CD4-positive, alpha-beta T cell (primary cell): ENCODE measurements around the gene MED22. TPM values are rescaled to one million over a fixed set of nuclear protein-coding genes. Genes with fewer than 3 reads are reported as not detected.

ENCODE experiments used
- ATAC-seq: fragments of 200-7000 bp; cut with Tn5 transposase; one replicate; pipeline ENCODE4 v1.10.0; 2022; ENCODE audit warnings: mild to moderate bottlenecking; ENCODE audit not compliant: poor library complexity
- CTCF ChIA-PET: fragments of 350-600 bp; sonication (Branson Sonifier 250); formaldehyde crosslinking; loops from one replicate; lab custom pipeline; 2021; ENCODE audit warnings: antibody characterized with exemption, inconsistent platforms; lab: Charles Lee
- POLR2A ChIA-PET: fragments of 350-600 bp; sonication (Branson Sonifier 250); formaldehyde crosslinking; loops from one replicate; lab custom pipeline; 2021; ENCODE audit warnings: antibody characterized with exemption, inconsistent platforms; lab: Charles Lee
- DNase-seq, 14 experiments: peaks; one replicate each; pipeline ENCODE4 v3.0.0-alpha.2; 2013 to 2020; ENCODE audit warnings: mixed read lengths in 2 of 14
- H3K27ac ChIP-seq, 2 donors: one replicate each; pipeline versions ENCODE4 v1.5.1 to v1.7.0; 2013; ENCODE audit warnings: low read length in 2 of 2, low read depth in 1 of 2, mild to moderate bottlenecking in 1 of 2
- H3K27me3 ChIP-seq, 2 experiments: 1 replicate in 1 of 2; 2 replicates in 1 of 2; pipeline versions ENCODE4 v1.6.1 to v1.7.0; 2013; ENCODE audit warnings: low read length in 2 of 2, control low read depth in 1 of 2, mild to moderate bottlenecking in 1 of 2, moderate library complexity in 1 of 2; ENCODE audit not compliant: insufficient read depth in 2 of 2, control insufficient read depth in 1 of 2
- H3K36me3 ChIP-seq: one replicate; pipeline ENCODE4 v1.6.1; 2013; ENCODE audit warnings: low read length, control low read depth; ENCODE audit not compliant: insufficient read depth
- H3K4me1 ChIP-seq: one replicate; pipeline ENCODE4 v1.6.1; 2013; ENCODE audit warnings: low read length, control low read depth; ENCODE audit not compliant: insufficient read depth
- H3K4me3 ChIP-seq: one replicate; pipeline ENCODE4 v1.5.1; 2013; ENCODE audit warnings: mild to moderate bottlenecking, low read length, moderate library complexity
- H3K9me3 ChIP-seq, 2 experiments: 1 replicate in 1 of 2; 2 replicates in 1 of 2; pipeline versions ENCODE4 v1.6.1 to v1.7.0; 2013; ENCODE audit warnings: low read length in 2 of 2, mild to moderate bottlenecking in 2 of 2, control low read depth in 1 of 2, moderate library complexity in 1 of 2; ENCODE audit not compliant: control insufficient read depth in 1 of 2, insufficient read depth in 1 of 2
- H3K27ac Mint-ChIP-seq: one replicate; pipeline ENCODE4 v1.8.0; 2020; ENCODE audit warnings: mixed read lengths
- H3K27me3 Mint-ChIP-seq: one replicate; pipeline ENCODE4 v1.8.0; 2021; ENCODE audit warnings: mixed read lengths
- H3K36me3 Mint-ChIP-seq: one replicate; pipeline ENCODE4 v1.8.0; 2021; ENCODE audit warnings: low read depth, mixed read lengths
- H3K4me1 Mint-ChIP-seq: one replicate; pipeline ENCODE4 v1.8.0; 2021; ENCODE audit warnings: low read depth, mixed read lengths
- H3K4me3 Mint-ChIP-seq: one replicate; pipeline ENCODE4 v1.8.0; 2020; ENCODE audit warnings: mild to moderate bottlenecking, mixed read lengths
- H3K9me3 Mint-ChIP-seq: one replicate; pipeline ENCODE4 v1.8.0; 2020; ENCODE audit warnings: mixed read lengths
- CTCF ChIP-seq: fragments of 200-600 bp; IDR thresholded peaks from one replicate; pipeline ENCODE4 v1.8.0; 2022; ENCODE audit warnings: antibody characterized with exemption, mild to moderate bottlenecking
- intact Hi-C, 2 experiments: fragments of 100-400 bp; cut with DNase I in 1 of 2; cut with micrococcal nuclease in 1 of 2; formaldehyde crosslinking; loops; one replicate each; pipeline versions ENCODE4 v1.15.1 to v1.9.0; 2023 to 2025; cut with DNase I, micrococcal nuclease
- total RNA-seq, 174 experiments: library from RNA in 2 of 174; stranded (reverse) in 2 of 174; gene quantifications; one replicate each; pipeline ENCODE4 v1.2.3 and lab custom pipeline; 2021 to 2026

The MED22 gene
- total RNA-seq, 2 experiments from 2014 or later = 15.7 to 18.0 TPM

- Histone ChIP-seq H3K36me3 (peaks cover 44% of the 10 kb centered on the region), H3K27ac (no peak overlapping the region), H3K9me3 (no peaks in the 10 kb centered on the region), H3K4me1 (peaks cover 37% of the 10 kb centered on the region), H3K27me3 (no peaks in the 10 kb centered on the region), H3K4me3 (no peak overlapping the region)
- no peaks in the 10 kb centered on the region for H3K27me3 Mint-ChIP-seq
- ChIA-PET CTCF (interaction anchor here (1.0 kb wide), 1 partner anchor 153 kb away, joined by 3 read pairs; no protein-coding TSS in a partner anchor), POLR2A (interaction anchor here (1.1 to 3.2 kb wide), 3 partner anchors 14 to 186 kb away, joined by 3 to 19 read pairs (median 16); partner anchors contain the start of genes MED22, RPL7A and STKLD1)
- no peak overlapping the region for H3K4me3 Mint-ChIP-seq
- H3K27ac Mint-ChIP-seq = no peak overlapping the region
- no peaks in the 10 kb centered on the region for H3K9me3 Mint-ChIP-seq
- peaks cover 17% of the 10 kb centered on the region for H3K4me1 Mint-ChIP-seq
- intact Hi-C loops = loop anchor here in 1 of 2 experiments (5.0 kb wide), 2 partner anchors 302 to 387 kb away; partner anchors contain the start of gene GTF3C5
- TF ChIP-seq CTCF = no peak
- H3K36me3 Mint-ChIP-seq = peaks cover 65% of the 10 kb centered on the region
- ATAC-seq (no peak), DNase-seq (no peak)
These were observed 13.8 kb downstream of the MED22 start for GRCh38 chr9:133334161-133334560.

- no peaks in the 10 kb centered on the region for H3K27me3 Mint-ChIP-seq
- peaks cover 37% of the 10 kb centered on the region for H3K4me1 ChIP-seq
- no peaks in the 10 kb centered on the region for H3K9me3 ChIP-seq
- H3K9me3 Mint-ChIP-seq = no peaks in the 10 kb centered on the region
- POLR2A ChIA-PET = interaction anchor here (1.1 to 3.2 kb wide), 2 partner anchors 14 to 185 kb away, joined by 3 to 19 read pairs; partner anchors contain the start of genes MED22 and RPL7A
- H3K4me1 Mint-ChIP-seq = peaks cover 17% of the 10 kb centered on the region
- peaks cover 67% of the 10 kb centered on the region for H3K36me3 Mint-ChIP-seq
- H3K27ac ChIP-seq = no peak overlapping the region
- peak in 1 of 14 experiments; percentile 28 for DNase-seq
- peaks cover 43% of the 10 kb centered on the region for H3K36me3 ChIP-seq
- no peak for TF ChIP-seq CTCF
- H3K27me3 ChIP-seq = no peaks in the 10 kb centered on the region
- H3K4me3 ChIP-seq = no peak overlapping the region
- no peak overlapping the region for H3K27ac Mint-ChIP-seq
- CTCF ChIA-PET = no interaction called here
- peak overlapping the region; percentile 11 for H3K4me3 Mint-ChIP-seq
- intact Hi-C loops = loop anchor here in 1 of 2 experiments (5.0 kb wide), 2 partner anchors 301 to 386 kb away; partner anchors contain the start of gene GTF3C5
- ATAC-seq = no peak
These were observed 14.4 kb downstream of the MED22 start for GRCh38 chr9:133333566-133333965.

GRCh38 chr9:133333011-133333410 is 14.9 kb downstream of the MED22 start:
- Mint-ChIP-seq H3K27ac (no peak overlapping the region), H3K4me1 (peaks cover 17% of the 10 kb centered on the region), H3K4me3 (peak overlapping the region; percentile 45), H3K36me3 (peaks cover 73% of the 10 kb centered on the region), H3K27me3 (no peaks in the 10 kb centered on the region), H3K9me3 (no peaks in the 10 kb centered on the region)
- TF ChIP-seq CTCF = no peak
- peak in 1 of 14 experiments; percentile 14 for DNase-seq
- Histone ChIP-seq H3K27me3 (no peaks in the 10 kb centered on the region), H3K4me3 (no peak overlapping the region), H3K4me1 (peaks cover 37% of the 10 kb centered on the region), H3K27ac (no peak overlapping the region), H3K9me3 (no peaks in the 10 kb centered on the region), H3K36me3 (peaks cover 43% of the 10 kb centered on the region)
- intact Hi-C loops = loop anchor here in 1 of 2 experiments (5.0 kb wide), 2 partner anchors 301 to 386 kb away; partner anchors contain the start of gene GTF3C5
- ChIA-PET POLR2A (no interaction called here), CTCF (no interaction called here)
- ATAC-seq = no peak
